GM12878 (cell line): Measurements from ENCODE around the gene CDR2. TPM values are rescaled to one million over a fixed set of nuclear protein-coding genes. Genes with fewer than 3 reads are reported as not detected.

Experiments
- ATAC-seq: fragments of 200-7000 bp; cut with Tn5 transposase; 3 replicates; pipeline ENCODE4 v1.9.1; 2020; ENCODE audit warnings: mild to moderate bottlenecking, moderate library complexity
- BruUV-seq: library from RNA; stranded (reverse); fragments of 400-500 nt; replicated peaks from 2 replicates; lab custom pipeline; 2021; lab: Mats Ljungman, UMichigan
- CTCF ChIA-PET: fragments of 300-600 bp; sonication (Branson Sonifier 250); formaldehyde crosslinking; extraction: SDS; loops from one replicate; lab custom pipeline; 2021; ENCODE audit warnings: inconsistent platforms; lab: Yijun Ruan, JAX
- POLR2A ChIA-PET: fragments of 350-600 bp; formaldehyde crosslinking; extraction: SDS; loops from one replicate; lab custom pipeline; 2021; ENCODE audit warnings: inconsistent platforms; lab: Charles Lee
- RAD21 ChIA-PET: fragments of 300-600 bp; sonication (Branson Sonifier 250); formaldehyde crosslinking; loops from one replicate; lab custom pipeline; 2023; ENCODE audit warnings: antibody characterized with exemption; ENCODE audit not compliant: unreplicated experiment; lab: Charles Lee
- SMC1A ChIA-PET: fragments of 300-600 bp; sonication (Branson Sonifier 250); formaldehyde crosslinking; loops from one replicate; lab custom pipeline; 2023; ENCODE audit not compliant: unreplicated experiment, uncharacterized antibody; lab: Charles Lee
- DNase-seq: peaks from one replicate; pipeline ENCODE4 v3.0.0-alpha.2; 2011; ENCODE audit warnings: low read depth, low spot score
- FAIRE-seq: peaks from 3 replicates; lab custom pipeline; 2011; peaks lifted over from hg19 to GRCh38; lab: Jason Lieb, UNC
- H2AFZ ChIP-seq: 2 replicates; pipeline ENCODE4 v1.6.0; 2011; ENCODE audit warnings: low read depth, low read length, control low read depth; ENCODE audit not compliant: control insufficient read depth
- H3K27ac ChIP-seq: 2 replicates; pipeline ENCODE4 v1.5.1; 2011; ENCODE audit warnings: control low read depth; ENCODE audit not compliant: control insufficient read depth, insufficient read depth
- H3K27me3 ChIP-seq, 2 experiments: replicated peaks in 1 of 2; 2 replicates each; pipeline versions ENCODE4 v1.6.0 to v1.6.1; 2011; ENCODE audit warnings: low read length in 1 of 2; ENCODE audit not compliant: control insufficient read depth in 2 of 2, insufficient read depth in 2 of 2
- H3K36me3 ChIP-seq, 2 experiments: 2 replicates each; pipeline ENCODE4 v1.5.1; 2011; ENCODE audit warnings: low read length in 1 of 2; ENCODE audit not compliant: control insufficient read depth in 2 of 2, insufficient read depth in 2 of 2
- H3K4me1 ChIP-seq: 2 replicates; pipeline ENCODE4 v1.6.1; 2011; ENCODE audit warnings: mild to moderate bottlenecking, low read length, moderate library complexity, mixed read lengths; ENCODE audit not compliant: control insufficient read depth, insufficient read depth
- H3K4me2 ChIP-seq: 2 replicates; pipeline ENCODE4 v1.6.0; 2011; ENCODE audit warnings: control low read depth; ENCODE audit not compliant: control insufficient read depth, insufficient read depth
- H3K4me3 ChIP-seq: fragments of 200-600 bp; sonication (generic); 2 replicates; pipeline ENCODE4 v1.5.1; 2016
- H3K79me2 ChIP-seq: 2 replicates; pipeline ENCODE4 v1.6.0; 2011; ENCODE audit warnings: low read length; ENCODE audit not compliant: control insufficient read depth, insufficient read depth
- H3K9ac ChIP-seq: 2 replicates; pipeline ENCODE4 v1.8.0; 2011; ENCODE audit warnings: low read length, control low read depth, mixed read lengths; ENCODE audit not compliant: control insufficient read depth, insufficient read depth
- H3K9me3 ChIP-seq: replicated peaks from 3 replicates; pipeline ENCODE4 v1.5.1; 2011; ENCODE audit warnings: mild to moderate bottlenecking, low read length; ENCODE audit not compliant: control insufficient read depth, insufficient read depth
- H4K20me1 ChIP-seq: 2 replicates; pipeline ENCODE4 v1.6.0; 2011; ENCODE audit not compliant: control insufficient read depth, insufficient read depth
- CTCF ChIP-seq, 3 experiments: IDR thresholded peaks in 2 of 3; conservative IDR thresholded peaks in 1 of 3; 2 replicates each; pipeline ENCODE4 v1.5.1; 2011; ENCODE audit warnings: low read depth in 3 of 3, low read length in 3 of 3, mild to moderate bottlenecking in 3 of 3, control low read depth in 2 of 3, moderate library complexity in 2 of 3, inconsistent platforms in 1 of 3, mixed read lengths in 1 of 3; ENCODE audit not compliant: control insufficient read depth in 2 of 3, insufficient read depth in 1 of 3; ENCODE audit errors: extremely low read depth in 1 of 3
- KDM1A ChIP-seq: fragments of 200-600 bp; sonication (generic); IDR thresholded peaks from 2 replicates; pipeline ENCODE4 v1.6.1; 2016; ENCODE audit warnings: borderline replicate concordance
- NRF1 ChIP-seq: conservative IDR thresholded peaks from 2 replicates; pipeline ENCODE4 v1.6.1; 2011; ENCODE audit warnings: mild to moderate bottlenecking, low read depth, low read length, improper control_type of control experiment
- RAD21 ChIP-seq: IDR thresholded peaks from 2 replicates; pipeline ENCODE4 v1.6.1; 2011; ENCODE audit warnings: mild to moderate bottlenecking, low read depth, low read length, moderate library complexity; ENCODE audit not compliant: insufficient read depth
- RUNX3 ChIP-seq: IDR thresholded peaks from 2 replicates; pipeline ENCODE4 v1.6.1; 2012; ENCODE audit warnings: low read length, inconsistent platforms
- SMC3 ChIP-seq: IDR thresholded peaks from 2 replicates; pipeline ENCODE4 v1.6.1; 2011; ENCODE audit warnings: low read length, improper control_type of control experiment, borderline replicate concordance
- SREBF1 ChIP-seq: IDR thresholded peaks from 2 replicates; pipeline ENCODE4 v1.6.1; 2012; ENCODE audit warnings: mild to moderate bottlenecking, low read length
- YY1 ChIP-seq: IDR thresholded peaks from 2 replicates; pipeline ENCODE4 v1.6.1; 2011; ENCODE audit warnings: low read depth, mild to moderate bottlenecking, low read length
- WGBS: methylation state at CpG from one replicate; pipeline ENCODE4 v1.1.6; 2016; ENCODE audit warnings: low lambda C conversion rate; ENCODE audit not compliant: insufficient replicate concordance, insufficient coverage; ENCODE audit errors: missing lambda C conversion rate; 5-methylcytosine and 5-hydroxymethylcytosine counted together
- in situ Hi-C: fragments of 300-500 bp; cut with MboI; formaldehyde crosslinking; loops from 9 replicates; pipeline ENCODE4 v1.14.3; 2018; ENCODE audit warnings: mixed read lengths
- intact Hi-C: fragments of 100-400 bp; cut with micrococcal nuclease; formaldehyde crosslinking; loops from one replicate; pipeline ENCODE4 v1.14.2; 2022; ENCODE audit not compliant: unreplicated experiment
- polyA plus RNA-seq, 11 experiments: library from polyadenylated mRNA; depleted of rRNA in 4 of 11; unstranded in 6 of 11; stranded (reverse) in 5 of 11; fragments of >200 nt; fragmentation: Nextera tagmentation in 4 of 11; fragmentation: Illumina TruSeq in 1 of 11; extraction: Ambion mirVana in 4 of 11; extraction: Trizol in 1 of 11; gene quantifications; 1 replicate in 1 of 11; 2 replicates in 10 of 11; pipeline versions ENCODE4 v1.2.1 to v1.2.3, GENCODE V29; 2011 to 2016; ENCODE audit warnings: inconsistent platforms in 2 of 11, missing spikeins in 2 of 11, low read depth in 1 of 11
- total RNA-seq, 4 experiments: library from RNA; depleted of rRNA in 3 of 4; stranded (reverse); fragments of >200 nt in 3 of 4; fragmentation: Illumina TruSeq in 1 of 4; extraction: Trizol in 1 of 4; gene quantifications; 2 replicates each; pipeline versions ENCODE4 v1.2.1 to v1.2.3, GENCODE V29; 2013 to 2021

The CDR2 gene
- total and polyA plus RNA-seq, 10 of the 15 experiments (the other 5 are each of a cell fraction or from before 2014, with no cell fraction given), result 4.8 to 24.3 (median 19.2) TPM

GRCh38 chr16:22318690-22319358 is 55.6 kb downstream of the CDR2 start:
- in situ Hi-C loops (loop anchor here (25.0 kb wide), 1 partner anchor 243 kb away; no protein-coding TSS in a partner anchor), intact Hi-C loops (no loop called here)
- Histone ChIP-seq H3K4me2 (no peak overlapping the region), H3K27ac (no peak overlapping the region), H3K79me2 (0 out of 2 replicates have a peak, but pooled peaks cover 2% of the 10 kb centered on the region), H3K27me3 (no peaks in the 10 kb centered on the region), H4K20me1 (no peaks in the 10 kb centered on the region), H3K4me1 (no peaks in the 10 kb centered on the region), H3K9me3 (no peaks in the 10 kb centered on the region), H2AFZ (no peak overlapping the region), H3K4me3 (no peak overlapping the region), H3K9ac (no peak overlapping the region), H3K36me3 (peaks cover 29 to 41% of the 10 kb centered on the region in 2 experiments)
- ATAC-seq (peak; percentile 58), DNase-seq (no peak), FAIRE-seq (no peak)
- RAD21 ChIA-PET, result interaction anchor here (1.5 to 1.6 kb wide), 3 partner anchors 35 to 1130 kb away, joined by 3 to 7 read pairs (median 4); no protein-coding TSS in a partner anchor
- POLR2A ChIA-PET, result interaction anchor here (0.6 kb wide), 1 partner anchor 30 kb away, joined by 5 read pairs; no protein-coding TSS in a partner anchor
- CTCF ChIA-PET, result interaction anchor here (0.5 to 3.9 kb wide), 14 partner anchors 10 to 1025 kb away, joined by 3 to 20 read pairs (median 4); no protein-coding TSS in a partner anchor
- TF ChIP-seq YY1 (peak; percentile 14; the same call in 1 of the 2 replicates), SMC3 (peak; percentile 33; the same call in 1 of the 2 replicates), RAD21 (peak; percentile 59), NRF1 (no peak), KDM1A (no peak), SREBF1 (no peak), RUNX3 (0 out of 2 replicates have a peak, but pooled peaks have one; percentile 17), CTCF (IDR thresholded peaks at IDR 0.05 in 2 of 3, conservative IDR thresholded peaks at IDR 0.05 in 1 of 3; ENCODE audit: control insufficient read depth in 2 of 3, extremely low read depth in 1 of 3, insufficient read depth in 1 of 3, low read depth in 3 of 3, low read length in 3 of 3) (peak; percentile 60 to 71 (median 61))
- SMC1A ChIA-PET, result interaction anchor here (0.5 to 1.2 kb wide), 3 partner anchors 36 to 1132 kb away, joined by 3 read pairs; no protein-coding TSS in a partner anchor
- 87% methylated on average over 18 of the region's 18 CpGs for WGBS
- BruUV-seq, result no TSS peak
